PC-3 (cell line): ENCODE measurements around the gene EFHC2.

Experiments
- CTCF ChIP-seq: fragments of 300-600 bp; sonication (generic); conservative IDR thresholded peaks from 2 replicates; pipeline ENCODE4 v1.5.1; 2017; ENCODE audit warnings: antibody characterized with exemption, low read depth, mild to moderate bottlenecking, low read length
- EZH2phosphoT487 ChIP-seq: fragments of 300-600 bp; sonication (generic); IDR thresholded peaks from 2 replicates; pipeline ENCODE4 v1.6.1; 2018; ENCODE audit warnings: mild to moderate bottlenecking, antibody characterized with exemption, low read length, borderline replicate concordance

GRCh38 chrX:44246826-44247225, 96.6 kb downstream of the EFHC2 start:
- TF ChIP-seq CTCF (no peak), EZH2phosphoT487 (no peak)
